Omental fat pad (tissue), 4 donors: ENCODE data around the gene BCO1. TPM values are rescaled to one million over a fixed set of nuclear protein-coding genes. Genes with fewer than 3 reads are reported as not detected.

ENCODE experiments used
- ATAC-seq: fragments of 150-250 bp; one replicate; pipeline ENCODE4 v1.9.1; 2016; ENCODE audit warnings: mild to moderate bottlenecking, moderate library complexity; ENCODE audit not compliant: low FRiP score
- DNase-seq: peaks from one replicate; pipeline ENCODE4 v3.0.0-alpha.2; 2019; ENCODE audit warnings: low spot score
- CTCF ChIP-seq, 3 donors: fragments of 450-650 bp; IDR thresholded peaks; one replicate each; pipeline ENCODE4 v1.5.1; 2016 to 2017; ENCODE audit warnings: antibody characterized with exemption in 3 of 3, mild to moderate bottlenecking in 3 of 3, moderate library complexity in 2 of 3
- total RNA-seq, 4 donors: library from RNA; depleted of rRNA; stranded (reverse); fragments of >200 nt; gene quantifications; one replicate each; pipeline ENCODE4 v1.1.0, GENCODE V29; 2016

Gene BCO1
- total RNA-seq, 4 donors from 2014 or later = 0.28 to 0.36 TPM; not detected in 2

GRCh38 chr16:81337097-81337496 lies 98.6 kb downstream of the BCO1 start:
- no peak for ATAC-seq
- no peak for TF ChIP-seq CTCF (IDR thresholded peaks at IDR 0.05)
- DNase-seq = no peak

Other genes starting within 250 kb of the BCO1 start
- 10 to 100 TPM; 32.9 to 43.5 (median 34.0) TPM for gene CMC2, start 231.8 kb upstream of the BCO1 start, total RNA-seq
- gene CENPN, start 231.5 kb upstream of the BCO1 start, total RNA-seq = 10 to 100 TPM in 1 of 4 donors, 1 to 10 TPM in 3; 4.5 to 12.0 (median 8.4) TPM
- gene ATMIN, start 202.8 kb upstream of the BCO1 start, total RNA-seq = 10 to 100 TPM; 34.5 to 45.6 (median 37.5) TPM
- gene C16orf46, start 161.5 kb upstream of the BCO1 start, total RNA-seq = 1 to 10 TPM in 1 of 4 donors, not detected in 3; 1.2 TPM
- gene GCSH, start 142.3 kb upstream of the BCO1 start, total RNA-seq = 10 to 100 TPM; 19.2 to 39.7 (median 21.0) TPM
- gene GAN, start 76.3 kb downstream of the BCO1 start, total RNA-seq = 10 to 100 TPM in 3 of 4 donors, 1 to 10 TPM in 1; 9.6 to 13.9 (median 10.9) TPM
- gene CMIP, start 206.1 kb downstream of the BCO1 start, total RNA-seq = 10 to 100 TPM; 15.8 to 52.8 (median 32.0) TPM